ENCODE results near the gene C6orf62.
"Not testable (repeated sequence)": the region's sequence is repeated elsewhere in the genome, so short reads cannot be mapped to it uniquely, and the experiment has no call there.

DNA sequence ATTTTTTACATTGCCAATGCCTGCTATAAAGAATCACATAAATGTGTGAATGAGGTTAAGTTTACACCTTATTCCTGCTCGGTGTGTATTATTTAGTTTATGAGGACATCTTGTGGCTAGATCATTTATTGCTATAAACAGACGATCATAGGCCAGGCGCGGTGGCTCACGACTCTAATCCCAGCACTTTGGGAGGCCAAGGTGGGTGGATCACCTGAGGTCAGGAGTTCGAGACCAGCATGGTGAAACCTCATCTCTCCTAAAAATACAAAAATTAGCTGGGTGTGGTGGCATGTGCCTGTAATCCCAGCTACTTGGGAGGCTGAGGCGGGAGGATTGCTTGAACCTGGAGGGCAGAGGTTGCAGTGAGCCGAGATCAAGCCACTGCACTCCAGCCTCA lies 23.3 kb downstream of the C6orf62 start:
- TF ChIP-seq POLR2A (IDR thresholded peaks at IDR 0.05; ENCODE audit: low read depth, low read length); POLR2AphosphoS5 (IDR thresholded peaks at IDR 0.05; ENCODE audit: low read depth, low read length); TAF1 (IDR thresholded peaks at IDR 0.05; ENCODE audit: low read depth, low read length); SPI1 (IDR thresholded peaks at IDR 0.05; ENCODE audit: low read depth, low read length); PAX5 (IDR thresholded peaks at IDR 0.05; ENCODE audit: insufficient read depth, low read length, severe bottlenecking): not testable (repeated sequence)

All from GM12891 (cell line).